Karpas-422 (cell line): ENCODE measurements around the gene POU6F2. TPM values are rescaled to one million over a fixed set of nuclear protein-coding genes. Genes with fewer than 3 reads are reported as not detected.

ENCODE experiments used
- DNase-seq: peaks from one replicate; pipeline ENCODE4 v3.0.0-alpha.2; 2015
- H2AFZ ChIP-seq: fragments of 200-600 bp; sonication (generic); 2 replicates; pipeline ENCODE4 v1.6.1; 2014; ENCODE audit warnings: antibody characterized with exemption, low read length, mixed read lengths
- H3K27ac ChIP-seq: fragments of 200-600 bp; sonication (generic); 2 replicates; pipeline ENCODE4 v1.5.1; 2014; ENCODE audit warnings: mild to moderate bottlenecking, low read length, moderate library complexity
- H3K27me3 ChIP-seq: fragments of 200-600 bp; sonication (generic); 2 replicates; pipeline ENCODE4 v1.6.1; 2014; ENCODE audit warnings: low read length, mixed read lengths
- H3K36me3 ChIP-seq: fragments of 200-600 bp; sonication (generic); 2 replicates; pipeline ENCODE4 v1.6.1; 2014; ENCODE audit warnings: low read length, mixed read lengths; ENCODE audit not compliant: insufficient read depth
- H3K4me1 ChIP-seq: fragments of 200-600 bp; sonication (generic); 2 replicates; pipeline ENCODE4 v1.6.1; 2014; ENCODE audit warnings: mild to moderate bottlenecking, low read length, mixed read lengths
- H3K4me2 ChIP-seq: fragments of 200-600 bp; sonication (generic); 2 replicates; pipeline ENCODE4 v1.6.1; 2014; ENCODE audit warnings: low read length, low read depth, mild to moderate bottlenecking; ENCODE audit not compliant: poor library complexity, severe bottlenecking
- H3K4me3 ChIP-seq: fragments of 200-600 bp; sonication (generic); 2 replicates; pipeline ENCODE4 v1.5.1; 2014; ENCODE audit warnings: mild to moderate bottlenecking, antibody characterized with exemption, low read length, mixed read lengths
- H3K79me2 ChIP-seq: fragments of 200-600 bp; sonication (generic); 2 replicates; pipeline ENCODE4 v1.6.1; 2014; ENCODE audit warnings: mild to moderate bottlenecking, low read length, mixed read lengths
- H3K9ac ChIP-seq: fragments of 200-600 bp; sonication (generic); 2 replicates; pipeline ENCODE4 v1.6.0; 2014; ENCODE audit warnings: low read length
- H3K9me2 ChIP-seq: fragments of 200-600 bp; sonication (generic), shearing (Covaris generic); replicated peaks from 2 replicates; pipeline ENCODE4 v1.6.0; 2014; ENCODE audit warnings: mild to moderate bottlenecking, low read length, moderate library complexity; ENCODE audit not compliant: insufficient read depth
- H3K9me3 ChIP-seq: fragments of 300-700, 200-600 bp; sonication (generic); 2 replicates; pipeline ENCODE4 v1.6.1; 2014; ENCODE audit warnings: low read length, mixed read lengths
- H4K20me1 ChIP-seq: fragments of 200-600 bp; sonication (generic); 2 replicates; pipeline ENCODE4 v1.6.1; 2014; ENCODE audit warnings: mild to moderate bottlenecking, antibody characterized with exemption, low read length, low read depth; ENCODE audit not compliant: insufficient read depth
- total RNA-seq: library from RNA; depleted of rRNA; stranded (reverse); fragments of >200 nt; shearing (Covaris generic); gene quantifications from 2 replicates; pipeline ENCODE4 v1.2.3, GENCODE V29; 2014; ENCODE audit warnings: low replicate concordance

Gene POU6F2
- total RNA-seq, 1 experiment from 2014 or later, result not detected

DNA sequence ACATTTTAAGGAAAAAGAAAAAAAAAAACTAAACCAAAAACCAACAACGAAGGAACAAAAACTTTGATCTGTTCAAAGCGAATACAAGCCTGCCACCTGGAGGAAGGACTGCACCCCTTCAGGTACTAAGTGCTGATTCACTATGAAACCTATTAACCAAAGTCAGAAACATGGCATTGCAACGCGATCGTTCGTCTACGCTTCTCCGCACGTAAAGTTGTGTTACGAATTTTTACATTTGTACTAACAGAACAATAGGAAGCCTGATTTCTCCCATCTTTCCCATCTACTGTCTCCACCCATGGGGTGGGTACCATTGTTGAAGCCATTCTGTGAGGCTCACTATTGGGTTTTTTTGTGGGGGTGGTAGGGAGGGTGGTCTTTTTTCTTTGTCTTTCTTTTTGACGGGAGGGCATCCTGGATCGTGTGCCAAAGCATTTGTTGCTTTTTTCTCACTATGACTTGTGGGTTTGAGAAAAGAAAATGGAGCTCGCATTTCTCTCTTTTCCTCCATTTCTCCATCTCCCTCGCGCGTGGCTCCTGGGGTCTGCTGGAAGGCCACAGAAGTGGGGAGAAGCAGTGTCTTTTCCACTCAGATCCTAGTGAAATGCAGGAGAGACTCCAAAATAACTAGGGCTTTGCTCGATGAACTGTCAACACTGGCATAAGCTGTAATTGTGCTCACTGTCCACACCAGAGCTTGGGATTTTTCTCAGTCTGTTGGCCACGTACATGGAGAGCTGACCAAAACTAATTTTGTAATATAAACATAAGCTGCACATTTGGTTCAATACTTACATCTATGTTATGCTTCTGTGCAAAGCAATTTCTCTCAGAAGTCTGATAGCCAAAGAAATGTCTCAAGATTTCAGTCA is 487.6 kb downstream of the POU6F2 start:
- no peaks in the 10 kb centered on the region for H3K79me2 ChIP-seq
- H2AFZ ChIP-seq, result no peak overlapping the region
- no peak overlapping the region for H3K9ac ChIP-seq
- H3K9me3 ChIP-seq, result no peaks in the 10 kb centered on the region
- no peaks in the 10 kb centered on the region for H3K4me1 ChIP-seq
- peak; percentile 81 for DNase-seq
- H3K27me3 ChIP-seq, result no peaks in the 10 kb centered on the region
- H3K36me3 ChIP-seq, result no peaks in the 10 kb centered on the region
- H3K27ac ChIP-seq, result no peak overlapping the region
- no peak overlapping the region for H3K4me2 ChIP-seq
- no peaks in the 10 kb centered on the region for H4K20me1 ChIP-seq
- no peak overlapping the region for H3K4me3 ChIP-seq
- H3K9me2 ChIP-seq, result no peaks in the 10 kb centered on the region

DNA sequence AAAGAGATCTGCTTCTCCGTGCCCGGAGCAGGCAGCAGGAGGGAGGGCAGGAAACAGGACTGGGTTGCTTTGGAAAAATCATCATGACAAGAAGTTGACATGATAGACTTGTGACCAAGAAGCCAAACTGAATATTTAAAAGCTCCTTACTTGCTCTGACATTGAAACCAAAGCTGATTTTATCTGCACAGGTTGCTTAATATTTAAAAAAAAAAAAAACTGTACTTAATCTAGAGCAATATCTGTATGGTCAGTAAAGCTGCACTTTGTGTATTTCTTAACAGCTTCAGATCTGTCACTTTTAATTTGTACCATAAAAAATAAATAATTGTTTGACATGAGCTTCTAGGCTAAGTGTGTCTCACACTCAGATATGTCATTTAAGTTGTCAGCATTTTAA is 490.6 kb downstream of the POU6F2 start:
- Histone ChIP-seq H3K27me3 (no peaks in the 10 kb centered on the region), H3K9ac (no peak overlapping the region)
- DNase-seq, result no peak

DNA sequence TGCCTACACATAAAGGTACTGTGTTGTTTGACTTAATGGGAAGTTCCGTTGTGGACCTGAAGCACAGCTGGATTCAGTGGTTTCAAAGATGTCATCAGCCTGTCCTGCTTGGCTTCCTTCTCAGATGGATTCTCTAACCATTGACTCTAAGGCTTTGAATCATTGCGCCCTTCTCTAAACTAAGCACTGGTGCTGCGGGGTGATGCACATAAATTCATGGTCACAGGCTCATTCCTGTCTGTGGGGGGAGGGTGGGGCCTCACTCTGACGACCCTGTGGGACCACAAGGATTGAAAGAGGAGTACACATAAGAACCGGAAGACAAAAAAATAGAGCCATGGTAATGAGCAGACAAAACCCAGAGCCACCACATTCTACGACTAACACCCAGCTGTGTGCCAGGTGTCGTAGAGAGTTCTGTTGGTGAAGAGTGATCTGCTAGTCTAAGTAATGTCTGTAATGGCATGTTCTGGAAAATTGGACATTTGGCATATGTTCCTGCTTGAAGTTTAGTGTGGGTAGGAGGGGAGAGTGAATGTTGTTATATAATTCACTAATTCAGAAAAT is 491.2 kb downstream of the POU6F2 start:
- DNase-seq, result no peak
- no peak overlapping the region for H2AFZ ChIP-seq
- H3K4me3 ChIP-seq, result no peak overlapping the region

More for the DNA sequence above, 490.6 kb downstream of the POU6F2 start:
- Histone ChIP-seq H3K4me1 (no peaks in the 10 kb centered on the region), H3K4me3 (no peak overlapping the region), H3K4me2 (no peak overlapping the region), H3K9me2 (no peaks in the 10 kb centered on the region), H4K20me1 (no peaks in the 10 kb centered on the region), H3K79me2 (no peaks in the 10 kb centered on the region), H2AFZ (no peak overlapping the region), H3K27ac (no peak overlapping the region), H3K36me3 (no peaks in the 10 kb centered on the region), H3K9me3 (no peaks in the 10 kb centered on the region)

DNA sequence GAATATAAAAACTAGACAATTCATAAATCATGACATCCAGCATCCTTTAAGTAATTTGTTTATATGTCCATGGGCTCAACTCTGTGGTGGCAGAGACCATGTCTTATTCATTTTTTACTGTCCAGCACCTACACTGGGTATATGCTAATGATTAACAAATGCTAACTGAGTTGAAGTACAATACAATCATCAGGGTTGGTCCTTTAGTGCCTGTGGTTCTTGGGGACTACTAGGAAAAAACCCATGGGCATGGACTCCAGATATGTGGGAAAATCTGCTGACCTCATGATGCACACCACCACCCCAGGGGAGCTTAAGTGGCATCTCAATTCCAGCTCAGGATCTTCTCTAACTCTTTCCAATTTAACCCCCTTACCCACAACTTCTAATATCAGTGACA is 503.2 kb downstream of the POU6F2 start:
- no peak overlapping the region for H2AFZ ChIP-seq
- H3K9ac ChIP-seq, result no peak overlapping the region
- no peaks in the 10 kb centered on the region for H3K9me2 ChIP-seq
- H3K36me3 ChIP-seq, result no peaks in the 10 kb centered on the region
- DNase-seq, result no peak
- no peak overlapping the region for H3K4me3 ChIP-seq
- H3K4me2 ChIP-seq, result no peak overlapping the region
- no peaks in the 10 kb centered on the region for H3K9me3 ChIP-seq
- H3K27ac ChIP-seq, result no peak overlapping the region
- no peaks in the 10 kb centered on the region for H3K4me1 ChIP-seq
- H3K27me3 ChIP-seq, result no peaks in the 10 kb centered on the region
- no peaks in the 10 kb centered on the region for H3K79me2 ChIP-seq
- H4K20me1 ChIP-seq, result no peaks in the 10 kb centered on the region

More for the DNA sequence above, 491.2 kb downstream of the POU6F2 start:
- Histone ChIP-seq H3K9ac (no peak overlapping the region), H3K4me1 (no peaks in the 10 kb centered on the region), H3K27me3 (no peaks in the 10 kb centered on the region), H4K20me1 (no peaks in the 10 kb centered on the region), H3K9me3 (no peaks in the 10 kb centered on the region), H3K36me3 (no peaks in the 10 kb centered on the region), H3K4me2 (no peak overlapping the region), H3K79me2 (no peaks in the 10 kb centered on the region), H3K27ac (no peak overlapping the region), H3K9me2 (no peaks in the 10 kb centered on the region)

DNA sequence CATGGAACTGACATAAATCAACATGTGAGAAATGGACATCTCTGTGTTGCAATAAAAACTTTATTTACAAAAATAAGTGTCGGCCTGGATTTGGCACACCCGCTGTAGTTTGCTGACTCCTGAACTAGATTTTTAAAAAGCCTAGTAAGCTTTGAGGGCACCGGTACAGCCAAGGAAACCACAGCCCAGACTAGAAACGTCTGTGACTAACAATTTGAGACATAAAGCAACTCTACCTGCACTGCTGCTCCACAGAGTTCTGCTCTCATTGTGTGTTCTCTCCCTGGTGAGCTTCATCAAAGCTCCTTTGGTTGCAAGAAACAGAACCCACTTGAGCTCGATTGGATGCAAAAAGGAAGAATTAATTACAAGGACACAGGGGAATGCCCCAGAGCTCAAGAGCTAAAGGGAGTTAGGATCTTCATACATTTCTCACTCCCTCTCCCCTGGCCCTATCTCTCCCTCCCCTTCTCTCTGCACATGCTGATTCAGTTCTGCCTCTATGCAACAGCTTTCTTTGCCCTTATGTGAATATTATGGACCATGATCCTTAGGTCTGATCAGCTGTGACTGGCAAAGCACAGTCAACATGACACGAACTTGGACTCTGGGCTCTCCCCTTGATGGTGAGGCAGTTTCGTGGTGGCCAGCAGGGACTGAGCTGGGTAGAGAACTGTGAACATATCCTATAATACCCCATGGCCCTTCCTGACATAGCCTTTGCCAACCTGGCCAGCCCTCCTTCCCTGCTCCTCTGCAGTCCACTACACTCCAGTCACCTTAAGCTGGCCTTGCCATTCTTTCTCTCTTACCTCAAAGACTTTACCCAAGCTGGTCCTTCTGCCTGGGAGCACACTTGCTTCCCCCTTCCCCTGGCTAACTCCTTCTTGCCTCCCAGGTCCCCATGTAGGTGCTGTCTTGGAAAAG is 511.0 kb downstream of the POU6F2 start:
- H4K20me1 ChIP-seq, result no peaks in the 10 kb centered on the region
- H3K9me3 ChIP-seq, result no peaks in the 10 kb centered on the region
- no peak overlapping the region for H3K27ac ChIP-seq
- no peaks in the 10 kb centered on the region for H3K79me2 ChIP-seq
- no peak for DNase-seq
- no peaks in the 10 kb centered on the region for H3K4me1 ChIP-seq
- no peaks in the 10 kb centered on the region for H3K27me3 ChIP-seq
- no peak overlapping the region for H2AFZ ChIP-seq
- H3K4me2 ChIP-seq, result no peak overlapping the region
- no peaks in the 10 kb centered on the region for H3K9me2 ChIP-seq
- H3K4me3 ChIP-seq, result no peak overlapping the region
- H3K9ac ChIP-seq, result no peak overlapping the region
- no peaks in the 10 kb centered on the region for H3K36me3 ChIP-seq

DNA sequence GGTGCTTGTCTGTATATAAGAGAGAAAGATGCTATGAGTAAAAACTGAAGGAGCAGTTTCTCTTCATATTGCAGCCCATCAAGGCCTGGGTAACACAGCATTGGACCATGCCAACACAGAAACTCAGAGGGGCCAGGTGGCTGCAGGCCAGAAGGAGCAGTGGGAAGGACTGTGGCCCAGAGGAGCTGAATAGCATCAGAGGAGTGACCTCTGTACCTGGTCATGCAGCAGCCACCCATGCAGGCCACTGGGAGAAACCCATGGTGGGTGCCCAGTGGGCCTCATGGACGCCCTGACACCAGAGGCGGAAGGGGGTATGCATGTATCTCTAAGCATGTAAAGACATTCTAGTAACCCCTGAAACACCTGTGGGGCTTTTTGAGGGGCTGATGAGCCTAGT is 512.6 kb downstream of the POU6F2 start:
- Histone ChIP-seq H2AFZ (no peak overlapping the region), H3K4me3 (no peak overlapping the region), H3K4me2 (no peak overlapping the region), H3K9ac (no peak overlapping the region), H4K20me1 (no peaks in the 10 kb centered on the region), H3K36me3 (no peaks in the 10 kb centered on the region), H3K27me3 (no peaks in the 10 kb centered on the region), H3K9me2 (no peaks in the 10 kb centered on the region), H3K4me1 (no peaks in the 10 kb centered on the region), H3K79me2 (no peaks in the 10 kb centered on the region), H3K27ac (no peak overlapping the region), H3K9me3 (no peaks in the 10 kb centered on the region)
- no peak for DNase-seq

DNA sequence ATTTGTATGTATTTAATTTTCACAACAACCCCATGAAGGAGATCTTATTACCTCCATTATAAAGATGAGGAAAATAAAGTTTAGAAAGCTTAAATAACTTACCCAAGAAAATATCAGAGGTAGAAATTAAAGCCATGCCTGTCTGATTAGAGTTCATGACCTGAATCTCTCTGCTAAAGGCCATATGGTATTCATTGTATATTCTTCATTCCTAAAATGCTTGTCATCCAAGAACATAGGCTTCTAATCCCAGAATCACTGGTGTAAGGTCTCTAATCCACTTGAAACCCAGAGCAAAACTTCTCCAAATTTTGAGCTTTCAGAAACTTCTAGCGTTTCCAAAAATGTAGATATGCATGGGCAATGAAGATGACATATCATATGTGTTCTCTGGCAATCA is 516.2 kb downstream of the POU6F2 start:
- Histone ChIP-seq H3K27me3 (no peaks in the 10 kb centered on the region), H3K9me2 (no peaks in the 10 kb centered on the region), H3K9me3 (no peaks in the 10 kb centered on the region), H3K4me2 (no peak overlapping the region), H3K36me3 (no peaks in the 10 kb centered on the region), H3K4me1 (no peaks in the 10 kb centered on the region), H3K27ac (no peak overlapping the region), H3K4me3 (no peak overlapping the region), H3K9ac (no peak overlapping the region), H3K79me2 (no peaks in the 10 kb centered on the region), H4K20me1 (no peaks in the 10 kb centered on the region), H2AFZ (no peak overlapping the region)
- DNase-seq, result no peak

DNA sequence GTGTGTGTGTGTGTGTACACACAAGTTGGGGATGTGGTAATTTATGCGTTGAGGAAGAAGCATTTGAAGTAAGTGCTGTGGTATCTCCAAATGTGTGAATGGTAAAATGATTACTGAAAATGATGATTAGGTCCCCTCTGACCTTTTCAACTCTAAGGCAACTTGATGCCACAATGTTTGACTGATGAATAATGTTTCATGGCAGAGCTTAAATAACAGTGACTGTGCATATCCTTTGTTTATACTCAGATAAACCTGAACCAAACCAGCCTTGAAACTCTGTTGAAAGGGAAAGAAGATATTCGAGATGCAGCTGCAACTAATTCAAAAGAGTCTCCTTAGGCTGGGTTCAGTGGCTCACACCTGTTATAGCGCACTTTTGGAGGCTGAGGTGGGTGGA is 523.6 kb downstream of the POU6F2 start:
- H3K4me1 ChIP-seq, result no peaks in the 10 kb centered on the region
- H3K4me3 ChIP-seq, result no peak overlapping the region
- no peak overlapping the region for H3K4me2 ChIP-seq
- no peaks in the 10 kb centered on the region for H4K20me1 ChIP-seq
- no peaks in the 10 kb centered on the region for H3K27me3 ChIP-seq
- H2AFZ ChIP-seq, result no peak overlapping the region
- H3K36me3 ChIP-seq, result no peaks in the 10 kb centered on the region
- DNase-seq, result no peak
- H3K9me2 ChIP-seq, result no peaks in the 10 kb centered on the region
- no peak overlapping the region for H3K27ac ChIP-seq
- no peak overlapping the region for H3K9ac ChIP-seq
- H3K79me2 ChIP-seq, result no peaks in the 10 kb centered on the region
- no peaks in the 10 kb centered on the region for H3K9me3 ChIP-seq
